Muscle of leg (tissue), 11 donors: Measurements from ENCODE around the gene URB1. TPM values are rescaled to one million over a fixed set of nuclear protein-coding genes. Genes with fewer than 3 reads are reported as not detected.

Source experiments
- DNase-seq: peaks from one replicate; pipeline ENCODE4 v3.0.0; 2013
- H3K27ac ChIP-seq: one replicate; pipeline ENCODE4 v1.5.1; 2013; ENCODE audit warnings: mild to moderate bottlenecking, low read length, control low read depth
- H3K27me3 ChIP-seq: one replicate; pipeline ENCODE4 v1.6.1; 2013; ENCODE audit warnings: low read length; ENCODE audit not compliant: control insufficient read depth, insufficient read depth
- H3K36me3 ChIP-seq: one replicate; pipeline ENCODE4 v1.6.1; 2013; ENCODE audit warnings: low read length; ENCODE audit not compliant: control insufficient read depth, insufficient read depth
- H3K4me1 ChIP-seq: one replicate; pipeline ENCODE4 v1.6.1; 2013; ENCODE audit warnings: low read length; ENCODE audit not compliant: control insufficient read depth, insufficient read depth
- H3K4me3 ChIP-seq: one replicate; pipeline ENCODE4 v1.5.1; 2013; ENCODE audit warnings: low read length, control low read depth
- H3K9me3 ChIP-seq: replicated peaks from 2 replicates; pipeline ENCODE4 v1.6.1; 2013; ENCODE audit warnings: low read depth, low read length; ENCODE audit not compliant: control insufficient read depth
- WGBS: methylation state at CpG from one replicate; pipeline ENCODE4 v1.1.5; 2013; ENCODE audit warnings: missing lambda C conversion rate; ENCODE audit not compliant: insufficient coverage; 5-methylcytosine and 5-hydroxymethylcytosine counted together
- polyA plus RNA-seq, 8 donors: library from polyadenylated mRNA; unstranded; fragments of 120-200 nt; gene quantifications; one replicate each; pipeline versions ENCODE4 v1.2.1 to v1.2.3, GENCODE V29; 2013; ENCODE audit warnings: inconsistent platforms in 1 of 8, low replicate concordance in 1 of 8; ENCODE audit not compliant: insufficient read length in 8 of 8, insufficient read depth in 1 of 8
- total RNA-seq: library from RNA; stranded (reverse); fragments of 120-200 nt; gene quantifications from one replicate; pipeline ENCODE4 v1.2.4, GENCODE V29; 2013

The URB1 gene
- total and polyA plus RNA-seq, 9 donors: 9.7 to 16.6 (median 13.3) TPM

GRCh38 chr21:32424191-32424535 lies 31.4 kb upstream of the URB1 start:
- H3K27ac ChIP-seq: no peak overlapping the region
- no peaks in the 10 kb centered on the region for H3K4me1 ChIP-seq
- no peak overlapping the region for H3K4me3 ChIP-seq
- no peaks in the 10 kb centered on the region for H3K36me3 ChIP-seq
- no peaks in the 10 kb centered on the region for H3K27me3 ChIP-seq
- DNase-seq: no peak
- H3K9me3 ChIP-seq: peaks cover 5% of the 10 kb centered on the region
- no CpG with 5 or more reads among the region's 2 CpGs for WGBS

- Histone ChIP-seq H3K4me3 (no peak overlapping the region), H3K27ac (no peak overlapping the region), H3K27me3 (no peaks in the 10 kb centered on the region), H3K9me3 (peaks cover 5% of the 10 kb centered on the region), H3K4me1 (no peaks in the 10 kb centered on the region), H3K36me3 (no peaks in the 10 kb centered on the region)
- WGBS: 94% methylated on average over 3 of the region's 9 CpGs
- DNase-seq: no peak
These were observed 30.7 kb upstream of the URB1 start for GRCh38 chr21:32423320-32424190.

GRCh38 chr21:32422064-32422463 lies 29.3 kb upstream of the URB1 start:
- Histone ChIP-seq H3K27me3 (peaks cover 3% of the 10 kb centered on the region), H3K9me3 (peaks cover 5% of the 10 kb centered on the region), H3K27ac (no peak overlapping the region), H3K4me3 (no peak overlapping the region), H3K36me3 (no peaks in the 10 kb centered on the region), H3K4me1 (no peaks in the 10 kb centered on the region)
- DNase-seq: no peak
- 89% methylated on average over 1 of the region's 2 CpGs for WGBS

GRCh38 chr21:32418146-32418545 lies 25.3 kb upstream of the URB1 start:
- no peaks in the 10 kb centered on the region for H3K36me3 ChIP-seq
- 40% methylated on average over 3 of the region's 4 CpGs for WGBS
- peaks cover 5% of the 10 kb centered on the region for H3K9me3 ChIP-seq
- no peak for DNase-seq
- peaks cover 3% of the 10 kb centered on the region for H3K4me1 ChIP-seq
- no peak overlapping the region for H3K4me3 ChIP-seq
- peaks cover 22% of the 10 kb centered on the region for H3K27me3 ChIP-seq
- H3K27ac ChIP-seq: no peak overlapping the region

- H3K27me3 ChIP-seq: peaks cover 43% of the 10 kb centered on the region
- 38% methylated on average over 8 of the region's 11 CpGs for WGBS
- H3K9me3 ChIP-seq: no peaks in the 10 kb centered on the region
- no peak for DNase-seq
- H3K27ac ChIP-seq: no peak overlapping the region
- H3K4me3 ChIP-seq: no peak overlapping the region
- H3K4me1 ChIP-seq: peaks cover 19% of the 10 kb centered on the region
- H3K36me3 ChIP-seq: no peaks in the 10 kb centered on the region
These were observed 22.9 kb upstream of the URB1 start for GRCh38 chr21:32415451-32416398.

- Histone ChIP-seq H3K27ac (no peak overlapping the region), H3K4me3 (no peak overlapping the region)
- WGBS: 59% methylated on average over 6 of the region's 8 CpGs
These were observed 22.0 kb upstream of the URB1 start for GRCh38 chr21:32414579-32415358.

GRCh38 chr21:32413697-32414578 lies 21.1 kb upstream of the URB1 start:
- Histone ChIP-seq H3K27me3 (peaks cover 49% of the 10 kb centered on the region), H3K4me1 (peaks cover 20% of the 10 kb centered on the region), H3K9me3 (no peaks in the 10 kb centered on the region), H3K36me3 (no peaks in the 10 kb centered on the region), H3K27ac (no peak overlapping the region), H3K4me3 (no peak overlapping the region)
- DNase-seq: no peak
- WGBS: 52% methylated on average over 5 of the region's 7 CpGs

More at GRCh38 chr21:32414579-32415358, 22.0 kb upstream of the URB1 start:
- H3K27me3 ChIP-seq: peaks cover 49% of the 10 kb centered on the region
- no peak for DNase-seq
- H3K36me3 ChIP-seq: no peaks in the 10 kb centered on the region
- peaks cover 20% of the 10 kb centered on the region for H3K4me1 ChIP-seq
- H3K9me3 ChIP-seq: no peaks in the 10 kb centered on the region

GRCh38 chr21:32413015-32413504 lies 20.2 kb upstream of the URB1 start:
- Histone ChIP-seq H3K9me3 (no peaks in the 10 kb centered on the region), H3K4me1 (peaks cover 20% of the 10 kb centered on the region)
- DNase-seq: peak; percentile 18

More at GRCh38 chr21:32413015-32413504, 20.2 kb upstream of the URB1 start:
- WGBS: 6% methylated on average over 29 of the region's 32 CpGs
- peak overlapping the region; percentile 52 for H3K4me3 ChIP-seq
- H3K36me3 ChIP-seq: no peaks in the 10 kb centered on the region
- peak overlapping the region; percentile 15 for H3K27ac ChIP-seq
- peaks cover 52% of the 10 kb centered on the region for H3K27me3 ChIP-seq
